Mammary epithelial cell (primary cell): ENCODE data around the gene EPB41L3.

Source experiments
- EZH2 ChIP-seq: IDR thresholded peaks from 2 replicates; pipeline ENCODE4 v1.6.1; 2012; ENCODE audit warnings: low read length, inconsistent platforms, borderline replicate concordance
- TF ChIP-seq, protein P1 (sequence below), 2 donors: IDR thresholded peaks in 1 of 2; conservative IDR thresholded peaks in 1 of 2; 2 replicates each; pipeline ENCODE4 v1.5.1; 2011 to 2012; ENCODE audit warnings: inconsistent platforms in 2 of 2, low read length in 2 of 2, mild to moderate bottlenecking in 2 of 2, control low read depth in 1 of 2, low read depth in 1 of 2; ENCODE audit not compliant: insufficient read depth in 1 of 2; ENCODE audit errors: extremely low read depth in 1 of 2

DNA sequence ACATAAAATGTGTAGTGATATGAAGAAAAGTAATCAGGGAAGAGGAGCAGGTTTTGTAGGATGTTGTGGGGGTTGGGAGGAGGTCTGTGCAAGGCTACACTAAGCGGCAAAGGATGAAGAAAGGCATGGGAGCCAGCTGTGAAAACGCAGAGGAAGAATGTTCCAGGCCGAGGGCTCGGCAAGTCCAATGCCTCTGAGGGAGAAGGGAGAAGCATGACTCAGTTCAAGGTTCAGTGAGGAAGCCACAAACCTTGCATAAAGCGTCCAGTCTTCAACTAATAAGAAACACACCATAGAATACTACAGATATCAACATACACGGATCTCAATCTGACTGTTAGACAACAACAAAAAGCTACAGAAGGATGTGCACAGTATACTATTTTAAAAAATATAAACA is 16.2 kb downstream of the EPB41L3 start:
- TF ChIP-seq, protein P1, sequence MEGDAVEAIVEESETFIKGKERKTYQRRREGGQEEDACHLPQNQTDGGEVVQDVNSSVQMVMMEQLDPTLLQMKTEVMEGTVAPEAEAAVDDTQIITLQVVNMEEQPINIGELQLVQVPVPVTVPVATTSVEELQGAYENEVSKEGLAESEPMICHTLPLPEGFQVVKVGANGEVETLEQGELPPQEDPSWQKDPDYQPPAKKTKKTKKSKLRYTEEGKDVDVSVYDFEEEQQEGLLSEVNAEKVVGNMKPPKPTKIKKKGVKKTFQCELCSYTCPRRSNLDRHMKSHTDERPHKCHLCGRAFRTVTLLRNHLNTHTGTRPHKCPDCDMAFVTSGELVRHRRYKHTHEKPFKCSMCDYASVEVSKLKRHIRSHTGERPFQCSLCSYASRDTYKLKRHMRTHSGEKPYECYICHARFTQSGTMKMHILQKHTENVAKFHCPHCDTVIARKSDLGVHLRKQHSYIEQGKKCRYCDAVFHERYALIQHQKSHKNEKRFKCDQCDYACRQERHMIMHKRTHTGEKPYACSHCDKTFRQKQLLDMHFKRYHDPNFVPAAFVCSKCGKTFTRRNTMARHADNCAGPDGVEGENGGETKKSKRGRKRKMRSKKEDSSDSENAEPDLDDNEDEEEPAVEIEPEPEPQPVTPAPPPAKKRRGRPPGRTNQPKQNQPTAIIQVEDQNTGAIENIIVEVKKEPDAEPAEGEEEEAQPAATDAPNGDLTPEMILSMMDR (conservative IDR thresholded peaks at IDR 0.05 in 1 of 2, IDR thresholded peaks at IDR 0.05 in 1 of 2; ENCODE audit: extremely low read depth in 1 of 2, insufficient read depth in 1 of 2, low read depth in 1 of 2, low read length in 2 of 2), result no peak
- no peak for TF ChIP-seq EZH2
